Parathyroid adenoma (tissue), 2 donors: ENCODE results near the gene MAB21L2.

ENCODE experiments used
- H2AFZ ChIP-seq: fragments of 300-600 bp; sonication (generic); one replicate; pipeline ENCODE4 v1.7.0; 2017; ENCODE audit warnings: antibody characterized with exemption, mild to moderate bottlenecking
- H3K27ac ChIP-seq: fragments of 300-600 bp; sonication (generic); one replicate; pipeline ENCODE4 v1.7.0; 2017
- H3K27me3 ChIP-seq: fragments of 300-600 bp; sonication (generic); one replicate; pipeline ENCODE4 v1.7.0; 2017; ENCODE audit warnings: low read length; ENCODE audit not compliant: control insufficient read depth, insufficient read depth
- H3K36me3 ChIP-seq: fragments of 300-600 bp; sonication (generic); one replicate; pipeline ENCODE4 v1.7.0; 2017; ENCODE audit warnings: low read length; ENCODE audit not compliant: control insufficient read depth, insufficient read depth
- H3K4me1 ChIP-seq: fragments of 300-600 bp; sonication (generic); one replicate; pipeline ENCODE4 v1.7.0; 2017; ENCODE audit warnings: control low read depth
- H3K4me2 ChIP-seq: fragments of 300-600 bp; sonication (generic); one replicate; pipeline ENCODE4 v1.7.0; 2017; ENCODE audit warnings: low read length
- H3K4me3 ChIP-seq: fragments of 300-600 bp; sonication (generic); one replicate; pipeline ENCODE4 v1.7.0; 2017; ENCODE audit warnings: low read depth, low read length
- H3K79me2 ChIP-seq: fragments of 300-600 bp; sonication (generic); one replicate; pipeline ENCODE4 v1.7.0; 2017; ENCODE audit warnings: control low read depth
- H3K9ac ChIP-seq: fragments of 300-600 bp; sonication (generic); one replicate; pipeline ENCODE4 v1.7.0; 2017; ENCODE audit warnings: mild to moderate bottlenecking
- H3K9me3 ChIP-seq: fragments of 300-600 bp; sonication (generic); one replicate; pipeline ENCODE4 v1.7.0; 2017; ENCODE audit warnings: low read length; ENCODE audit not compliant: control insufficient read depth
- CTCF ChIP-seq: fragments of 300-600 bp; sonication (generic); IDR thresholded peaks from one replicate; pipeline ENCODE4 v1.7.0; 2017; ENCODE audit warnings: antibody characterized with exemption, mild to moderate bottlenecking
- donor health status: primary hyperparathyroidism.

The MAB21L2 gene

GRCh38 chr4:150588316-150588715, 6.4 kb downstream of the MAB21L2 start:
- no peak for TF ChIP-seq CTCF
- Histone ChIP-seq H3K27me3 (no peaks in the 10 kb centered on the region), H3K36me3 (no peaks in the 10 kb centered on the region), H3K27ac (no peak overlapping the region), H3K4me1 (no peaks in the 10 kb centered on the region), H3K4me3 (no peak overlapping the region), H2AFZ (no peak overlapping the region), H3K9ac (no peak overlapping the region), H3K4me2 (no peak overlapping the region), H3K9me3 (no peaks in the 10 kb centered on the region), H3K79me2 (no peaks in the 10 kb centered on the region)

GRCh38 chr4:150589157-150589556, 7.2 kb downstream of the MAB21L2 start:
- Histone ChIP-seq H3K9ac (no peak overlapping the region), H3K4me3 (no peak overlapping the region), H3K27ac (no peak overlapping the region), H3K9me3 (no peaks in the 10 kb centered on the region), H2AFZ (no peak overlapping the region), H3K4me2 (no peak overlapping the region), H3K4me1 (no peaks in the 10 kb centered on the region), H3K36me3 (no peaks in the 10 kb centered on the region), H3K79me2 (no peaks in the 10 kb centered on the region), H3K27me3 (no peaks in the 10 kb centered on the region)
- TF ChIP-seq CTCF = no peak

DNA sequence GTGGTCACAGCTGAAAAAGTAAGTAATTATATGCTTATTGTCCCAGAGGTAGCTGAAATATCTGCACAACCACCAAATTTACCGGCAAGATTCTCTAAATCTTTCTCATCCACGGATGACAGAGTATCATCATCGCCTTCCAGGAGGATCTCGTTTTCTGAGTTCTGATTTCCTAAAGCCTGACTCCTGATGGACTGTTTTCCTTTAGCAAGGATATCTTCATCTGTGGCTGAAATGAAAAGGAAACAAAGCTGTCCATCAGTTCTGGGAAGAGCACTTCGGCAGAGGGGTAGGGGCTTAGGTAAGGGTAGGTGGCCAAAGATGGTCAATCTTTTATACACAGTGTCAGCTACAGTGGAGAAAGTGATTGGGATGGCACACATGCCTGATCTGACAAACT, 8.7 kb downstream of the MAB21L2 start:
- no peaks in the 10 kb centered on the region for H3K4me1 ChIP-seq
- no peaks in the 10 kb centered on the region for H3K36me3 ChIP-seq
- H3K9me3 ChIP-seq = no peaks in the 10 kb centered on the region
- H3K27ac ChIP-seq = no peak overlapping the region
- no peak overlapping the region for H3K9ac ChIP-seq
- no peaks in the 10 kb centered on the region for H3K27me3 ChIP-seq
- TF ChIP-seq CTCF = no peak
- no peak overlapping the region for H3K4me2 ChIP-seq
- no peaks in the 10 kb centered on the region for H3K79me2 ChIP-seq
- no peak overlapping the region for H3K4me3 ChIP-seq
- H2AFZ ChIP-seq = no peak overlapping the region

DNA sequence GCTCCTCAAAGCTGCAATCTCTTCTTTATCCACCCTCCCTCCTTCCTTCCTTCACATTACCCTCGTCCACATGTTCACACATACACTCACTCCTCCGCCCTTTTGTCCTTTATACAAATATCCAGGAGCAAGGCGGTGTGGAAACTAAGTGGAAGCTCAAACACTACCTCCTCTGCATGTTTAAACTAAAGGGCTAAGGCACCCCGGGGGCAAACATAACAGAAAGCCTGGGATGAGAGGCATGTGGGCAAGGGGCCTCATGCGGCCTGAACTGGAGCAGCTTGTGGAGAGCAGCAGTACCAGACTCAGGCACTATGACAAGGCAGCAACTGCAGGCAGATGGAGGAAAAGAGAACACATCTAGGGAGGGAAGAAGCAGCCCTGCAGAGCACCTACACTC, 9.5 kb downstream of the MAB21L2 start:
- Histone ChIP-seq H3K79me2 (no peaks in the 10 kb centered on the region), H3K27me3 (no peaks in the 10 kb centered on the region), H3K9ac (no peak overlapping the region), H3K36me3 (no peaks in the 10 kb centered on the region), H2AFZ (no peak overlapping the region), H3K4me2 (no peak overlapping the region), H3K27ac (no peak overlapping the region), H3K9me3 (no peaks in the 10 kb centered on the region), H3K4me3 (no peak overlapping the region), H3K4me1 (no peaks in the 10 kb centered on the region)
- TF ChIP-seq CTCF = no peak

GRCh38 chr4:150591904-150592303, 10.0 kb downstream of the MAB21L2 start:
- no peaks in the 10 kb centered on the region for H3K27me3 ChIP-seq
- no peaks in the 10 kb centered on the region for H3K36me3 ChIP-seq
- H3K4me2 ChIP-seq = no peak overlapping the region
- no peak overlapping the region for H2AFZ ChIP-seq
- no peak overlapping the region for H3K4me3 ChIP-seq
- no peaks in the 10 kb centered on the region for H3K4me1 ChIP-seq
- no peak overlapping the region for H3K9ac ChIP-seq
- H3K9me3 ChIP-seq = no peaks in the 10 kb centered on the region
- H3K79me2 ChIP-seq = no peaks in the 10 kb centered on the region
- no peak for TF ChIP-seq CTCF
- no peak overlapping the region for H3K27ac ChIP-seq
